Progenitor cell of endocrine pancreas (in vitro differentiated cells): Measurements from ENCODE around the gene SIL1. TPM values are rescaled to one million over a fixed set of nuclear protein-coding genes. Genes with fewer than 3 reads are reported as not detected.

Experiments used
- DNase-seq: peaks from one replicate; pipeline ENCODE4 v3.0.0; 2021; ENCODE audit warnings: low spot score; ENCODE audit not compliant: unreplicated experiment
- H3K27ac Mint-ChIP-seq: 2 replicates; pipeline ENCODE4 v1.8.0; 2021; ENCODE audit warnings: mild to moderate bottlenecking, moderate library complexity, mixed read lengths
- H3K27me3 Mint-ChIP-seq: 2 replicates; pipeline ENCODE4 v1.8.0; 2021; ENCODE audit warnings: mixed read lengths
- H3K36me3 Mint-ChIP-seq: 2 replicates; pipeline ENCODE4 v1.8.0; 2022; ENCODE audit warnings: mixed read lengths; ENCODE audit not compliant: insufficient read depth
- H3K4me1 Mint-ChIP-seq: 2 replicates; pipeline ENCODE4 v1.8.0; 2021; ENCODE audit warnings: low read depth, mixed read lengths
- H3K4me3 Mint-ChIP-seq: 2 replicates; pipeline ENCODE4 v1.8.0; 2021; ENCODE audit warnings: low read depth, mild to moderate bottlenecking, moderate library complexity, mixed read lengths
- H3K9me3 Mint-ChIP-seq: 2 replicates; pipeline ENCODE4 v1.8.0; 2021; ENCODE audit warnings: low read depth, mixed read lengths
- total RNA-seq: library from RNA; stranded (reverse); gene quantifications from 2 replicates; pipeline ENCODE4 v1.2.1, GENCODE V29; 2021
- TF ChIP-seq, protein P1 (sequence below): fragments of 200-600 bp; sonication (generic); IDR thresholded peaks from one replicate; pipeline ENCODE4 v1.5.0; 2021; ENCODE audit warnings: antibody characterized with exemption, mild to moderate bottlenecking; ENCODE audit not compliant: unreplicated experiment

The SIL1 gene
- total RNA-seq, 1 donor from 2014 or later: 26.0 TPM

DNA sequence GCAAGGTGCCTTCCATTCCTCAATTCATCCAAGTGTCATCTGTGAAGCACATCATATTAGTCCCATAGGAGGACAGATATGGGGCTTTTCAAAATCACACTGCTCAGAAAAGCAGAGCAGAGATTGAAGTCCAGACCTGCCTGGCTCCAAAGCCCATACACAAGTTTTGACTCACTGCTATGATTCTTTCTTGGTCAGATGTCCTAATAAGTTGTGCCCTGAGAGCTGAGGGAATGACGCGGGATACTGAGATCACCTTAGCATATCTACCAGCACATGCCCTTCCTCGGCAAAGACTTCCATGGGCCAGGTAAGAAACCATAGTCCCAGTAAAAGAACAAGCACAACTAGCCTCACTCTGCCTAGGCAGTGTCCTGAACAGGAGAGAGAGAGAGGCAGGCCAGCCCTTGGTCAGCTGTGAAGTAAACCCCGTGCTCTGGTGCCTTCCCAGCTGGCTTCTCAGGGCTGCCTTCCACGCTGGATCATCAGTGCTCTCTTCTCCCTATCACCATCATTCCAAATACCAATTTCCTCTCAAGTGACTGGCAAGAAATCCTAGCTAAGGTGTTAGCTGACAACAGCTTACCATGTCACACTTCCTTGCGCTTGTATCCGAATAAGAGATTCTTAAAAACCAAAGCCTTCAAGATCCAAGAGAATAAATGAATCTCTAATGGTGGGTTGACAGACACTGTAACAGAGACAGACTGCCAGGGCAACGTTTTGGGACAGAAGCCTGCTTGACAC lies 73.2 kb downstream of the SIL1 start:
- H3K27me3 Mint-ChIP-seq: no peaks in the 10 kb centered on the region
- H3K4me1 Mint-ChIP-seq: peaks cover 1% of the 10 kb centered on the region
- DNase-seq: no peak
- no peaks in the 10 kb centered on the region for H3K36me3 Mint-ChIP-seq
- no peak overlapping the region for H3K27ac Mint-ChIP-seq
- H3K4me3 Mint-ChIP-seq: no peak overlapping the region
- TF ChIP-seq, protein P1, sequence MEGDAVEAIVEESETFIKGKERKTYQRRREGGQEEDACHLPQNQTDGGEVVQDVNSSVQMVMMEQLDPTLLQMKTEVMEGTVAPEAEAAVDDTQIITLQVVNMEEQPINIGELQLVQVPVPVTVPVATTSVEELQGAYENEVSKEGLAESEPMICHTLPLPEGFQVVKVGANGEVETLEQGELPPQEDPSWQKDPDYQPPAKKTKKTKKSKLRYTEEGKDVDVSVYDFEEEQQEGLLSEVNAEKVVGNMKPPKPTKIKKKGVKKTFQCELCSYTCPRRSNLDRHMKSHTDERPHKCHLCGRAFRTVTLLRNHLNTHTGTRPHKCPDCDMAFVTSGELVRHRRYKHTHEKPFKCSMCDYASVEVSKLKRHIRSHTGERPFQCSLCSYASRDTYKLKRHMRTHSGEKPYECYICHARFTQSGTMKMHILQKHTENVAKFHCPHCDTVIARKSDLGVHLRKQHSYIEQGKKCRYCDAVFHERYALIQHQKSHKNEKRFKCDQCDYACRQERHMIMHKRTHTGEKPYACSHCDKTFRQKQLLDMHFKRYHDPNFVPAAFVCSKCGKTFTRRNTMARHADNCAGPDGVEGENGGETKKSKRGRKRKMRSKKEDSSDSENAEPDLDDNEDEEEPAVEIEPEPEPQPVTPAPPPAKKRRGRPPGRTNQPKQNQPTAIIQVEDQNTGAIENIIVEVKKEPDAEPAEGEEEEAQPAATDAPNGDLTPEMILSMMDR: no peak
- H3K9me3 Mint-ChIP-seq: no peaks in the 10 kb centered on the region

DNA sequence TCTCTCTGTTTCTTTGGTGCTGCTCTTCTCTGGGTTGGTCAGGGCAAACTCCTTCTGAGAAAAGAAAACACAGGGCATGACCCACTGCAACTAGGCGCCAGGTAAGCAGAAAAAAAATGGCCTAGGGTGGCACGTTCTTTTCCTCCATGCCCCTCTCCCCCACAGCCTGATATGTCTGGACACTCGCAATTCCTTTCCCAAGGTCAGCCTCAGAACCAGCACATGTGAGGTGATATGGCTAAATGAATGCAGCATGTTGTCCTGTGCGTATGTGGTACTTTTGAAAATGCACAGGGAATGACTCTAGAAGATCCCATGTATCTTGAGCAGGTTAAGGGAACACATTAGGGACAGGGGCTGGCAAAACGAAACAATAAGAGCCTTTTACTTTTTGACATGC lies 77.0 kb downstream of the SIL1 start:
- Mint-ChIP-seq H3K4me1 (no peaks in the 10 kb centered on the region), H3K4me3 (no peak overlapping the region), H3K36me3 (peaks cover 1% of the 10 kb centered on the region), H3K27me3 (no peaks in the 10 kb centered on the region), H3K9me3 (no peaks in the 10 kb centered on the region), H3K27ac (no peak overlapping the region)
- TF ChIP-seq, protein P1: no peak
- no peak for DNase-seq

DNA sequence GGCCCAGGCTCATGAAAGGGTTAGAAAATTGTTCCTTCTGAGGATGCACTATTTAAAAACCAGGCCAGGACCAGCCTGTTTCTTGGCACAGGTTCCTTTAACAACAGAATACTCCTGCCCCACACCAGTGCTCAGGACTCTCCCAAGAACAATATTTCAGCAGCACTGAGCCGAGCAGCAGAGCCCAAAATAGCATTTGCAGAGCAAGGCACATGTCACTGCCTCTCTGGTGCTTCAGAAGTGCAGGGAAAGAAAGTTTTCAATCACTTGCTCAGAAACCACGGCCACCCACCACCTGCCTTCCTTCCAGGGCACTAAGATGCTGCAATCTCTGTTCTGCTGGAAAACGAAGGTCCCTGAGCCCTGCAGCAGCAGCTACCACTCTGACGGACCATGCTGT lies 77.6 kb downstream of the SIL1 start:
- Mint-ChIP-seq H3K36me3 (peaks cover 3% of the 10 kb centered on the region), H3K27ac (no peak overlapping the region), H3K9me3 (no peaks in the 10 kb centered on the region), H3K4me3 (no peak overlapping the region), H3K27me3 (no peaks in the 10 kb centered on the region), H3K4me1 (no peaks in the 10 kb centered on the region)
- TF ChIP-seq, protein P1: no peak
- no peak for DNase-seq

DNA sequence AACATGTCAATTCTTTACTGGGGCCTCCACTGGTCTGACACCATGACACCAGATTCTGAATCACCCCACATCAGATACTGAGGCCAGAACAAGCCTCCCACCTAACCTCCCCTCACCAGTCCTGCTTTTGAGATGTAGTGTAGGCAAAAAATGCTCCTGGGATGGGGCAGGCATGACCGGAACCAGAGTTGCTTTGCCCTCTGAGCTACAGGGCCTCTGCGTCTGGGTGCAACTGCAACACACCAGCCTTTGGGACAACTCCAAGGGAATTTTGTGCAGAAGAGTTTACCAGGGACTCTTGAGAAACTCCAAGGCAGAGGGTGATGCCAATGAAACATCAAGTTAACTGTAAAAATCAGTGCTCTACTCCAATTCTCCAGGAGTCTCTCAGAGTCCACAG lies 79.4 kb downstream of the SIL1 start:
- Mint-ChIP-seq H3K36me3 (peaks cover 4% of the 10 kb centered on the region), H3K4me3 (no peak overlapping the region), H3K27me3 (no peaks in the 10 kb centered on the region), H3K27ac (no peak overlapping the region), H3K9me3 (no peaks in the 10 kb centered on the region), H3K4me1 (no peaks in the 10 kb centered on the region)
- DNase-seq: no peak
- TF ChIP-seq, protein P1: no peak

DNA sequence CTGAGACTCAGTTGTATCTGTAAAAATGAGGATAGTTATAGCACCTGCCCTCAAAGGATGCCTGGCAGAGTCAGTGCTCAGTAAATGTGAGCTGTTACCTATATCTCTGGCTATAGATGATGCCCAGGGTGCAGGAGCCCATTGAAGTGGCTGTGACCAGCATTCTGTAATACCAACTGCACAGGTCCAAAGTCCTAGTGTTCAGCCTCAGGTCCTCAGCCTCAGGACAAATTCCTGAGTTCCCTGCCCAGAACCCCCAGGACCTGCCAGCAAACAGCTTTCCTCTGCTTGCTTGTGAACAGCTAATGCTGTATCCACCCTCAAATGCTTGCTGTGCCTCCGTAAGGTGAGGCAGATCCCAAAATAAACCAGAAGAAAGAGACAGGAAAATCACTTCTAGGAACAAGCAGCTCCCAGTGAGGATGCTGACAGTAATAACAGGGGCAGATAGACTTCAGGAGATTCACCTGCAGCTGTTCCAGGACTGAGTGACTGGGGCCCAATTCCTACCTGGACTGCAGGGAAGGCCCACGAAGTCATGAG lies 80.8 kb downstream of the SIL1 start:
- Mint-ChIP-seq H3K9me3 (peaks cover 4% of the 10 kb centered on the region), H3K27me3 (no peaks in the 10 kb centered on the region), H3K4me3 (no peak overlapping the region), H3K4me1 (no peaks in the 10 kb centered on the region), H3K36me3 (peaks cover 7% of the 10 kb centered on the region), H3K27ac (no peak overlapping the region)
- no peak for DNase-seq
- TF ChIP-seq, protein P1: no peak
